Memory B cell (primary cell): ENCODE data around the gene IGFBP1.

Experiments used
- ATAC-seq: fragments of 150-1000 bp; cut with Tn5 transposase; 2 replicates; pipeline ENCODE4 v1.10.0; 2021; ENCODE audit warnings: low read depth, mild to moderate bottlenecking, moderate library complexity
- DNase-seq, 2 donors: peaks; one replicate each; pipeline ENCODE4 v3.0.0; 2022; ENCODE audit warnings: low spot score in 2 of 2
- H3K27ac Mint-ChIP-seq: one replicate; pipeline ENCODE4 v1.8.0; 2022; ENCODE audit warnings: mild to moderate bottlenecking, moderate library complexity, mixed read lengths
- H3K27me3 Mint-ChIP-seq: one replicate; pipeline ENCODE4 v1.8.0; 2022; ENCODE audit warnings: mixed read lengths
- H3K36me3 Mint-ChIP-seq: one replicate; pipeline ENCODE4 v1.8.0; 2022; ENCODE audit warnings: mild to moderate bottlenecking, mixed read lengths
- H3K4me1 Mint-ChIP-seq: one replicate; pipeline ENCODE4 v1.8.0; 2022; ENCODE audit warnings: mixed read lengths
- H3K4me3 Mint-ChIP-seq: one replicate; pipeline ENCODE4 v1.8.0; 2022; ENCODE audit warnings: mild to moderate bottlenecking, moderate library complexity, mixed read lengths
- H3K9me3 Mint-ChIP-seq: one replicate; pipeline ENCODE4 v1.8.0; 2022; ENCODE audit warnings: mixed read lengths

The IGFBP1 gene

GRCh38 chr7:45872116-45873034 is 15.9 kb upstream of the IGFBP1 start:
- H3K9me3 Mint-ChIP-seq, result peaks cover 3% of the 10 kb centered on the region
- DNase-seq (no peak), ATAC-seq (no peak)
- no peaks in the 10 kb centered on the region for H3K4me1 Mint-ChIP-seq
- no peaks in the 10 kb centered on the region for H3K36me3 Mint-ChIP-seq
- H3K27me3 Mint-ChIP-seq, result peaks cover 8% of the 10 kb centered on the region
- H3K27ac Mint-ChIP-seq, result no peak overlapping the region
- H3K4me3 Mint-ChIP-seq, result no peak overlapping the region

GRCh38 chr7:45873035-45873354 is 15.3 kb upstream of the IGFBP1 start, which contains the start of gene CCDC201:
CCDC201 (minus strand) TSS chr7:45873082; CDS start chr7:45873007, 75 bp downstream.
- Mint-ChIP-seq H3K27ac (no peak within 1 kb of the TSS), H3K27me3 (peaks cover 6% of the 10 kb centered on the region), H3K4me1 (no peaks in the 10 kb centered on the region), H3K4me3 (no peak within 1 kb of the TSS), H3K36me3 (no peaks in the 10 kb centered on the region), H3K9me3 (peaks cover 2% of the 10 kb centered on the region)
- no peak for DNase-seq
- no peak for ATAC-seq

- no peak for DNase-seq
- Mint-ChIP-seq H3K9me3 (peaks cover 2% of the 10 kb centered on the region), H3K27me3 (peaks cover 6% of the 10 kb centered on the region), H3K36me3 (no peaks in the 10 kb centered on the region), H3K4me1 (no peaks in the 10 kb centered on the region), H3K4me3 (no peak overlapping the region), H3K27ac (no peak overlapping the region)
- ATAC-seq, result no peak
Measured at GRCh38 chr7:45873355-45873754, 14.9 kb upstream of the IGFBP1 start.

DNA sequence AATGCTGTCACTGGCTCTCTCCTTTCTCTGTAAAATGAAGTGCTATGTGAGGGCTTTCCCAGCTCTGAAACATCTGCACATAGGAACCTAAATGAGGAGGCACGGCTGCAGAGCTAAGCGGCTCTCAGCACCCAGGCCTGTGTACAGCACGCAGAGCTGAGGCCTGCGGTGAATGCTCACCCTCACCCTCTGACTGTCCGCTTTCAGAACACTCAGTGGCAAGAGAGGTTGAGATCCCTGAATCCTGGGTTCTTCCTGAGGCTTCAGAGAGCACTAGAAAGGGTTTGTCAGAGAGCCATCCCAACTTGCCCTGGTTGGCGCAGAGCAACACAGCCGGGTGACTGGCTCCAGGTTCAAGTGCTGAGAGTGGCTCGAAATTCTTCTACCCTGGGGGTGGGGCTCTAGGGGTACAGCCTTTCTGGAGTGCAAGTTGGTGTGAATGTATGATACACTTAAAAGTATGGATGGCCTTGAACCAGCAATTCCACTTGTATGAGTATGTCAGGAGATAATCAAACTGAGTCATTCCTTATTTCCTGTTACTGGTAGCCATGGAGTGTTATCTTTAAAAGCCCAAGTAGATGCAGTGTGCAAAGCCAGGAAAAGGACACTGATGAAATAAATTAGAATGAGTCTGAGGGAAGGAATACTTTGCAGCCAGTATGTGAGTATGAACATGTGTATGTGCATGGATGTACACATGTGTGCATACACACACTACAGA is 13.7 kb upstream of the IGFBP1 start:
- peaks cover 2% of the 10 kb centered on the region for H3K27me3 Mint-ChIP-seq

DNA sequence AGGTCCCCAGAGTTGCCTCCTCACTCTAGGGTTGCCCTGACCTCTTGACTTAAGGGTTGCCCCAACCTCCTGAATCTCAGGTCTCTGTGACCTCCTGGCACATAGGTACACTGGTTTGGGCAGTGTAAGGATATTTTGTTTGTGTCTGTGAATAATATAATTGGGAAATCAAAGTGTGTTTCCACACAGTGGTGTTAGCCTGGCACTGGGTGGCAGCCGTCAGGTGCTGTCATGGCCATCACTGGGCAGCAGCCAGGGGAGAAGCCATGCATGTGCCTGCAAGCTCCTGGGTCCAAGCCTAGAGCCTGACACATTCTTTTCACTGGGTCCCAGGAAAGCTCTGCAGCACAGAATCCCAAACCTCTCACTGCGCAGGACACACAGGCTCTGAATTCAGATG is 11.8 kb upstream of the IGFBP1 start:
- Mint-ChIP-seq H3K27ac (no peak overlapping the region), H3K9me3 (peaks cover 4% of the 10 kb centered on the region), H3K27me3 (peaks cover 2% of the 10 kb centered on the region), H3K36me3 (no peaks in the 10 kb centered on the region), H3K4me1 (no peaks in the 10 kb centered on the region), H3K4me3 (no peak overlapping the region)
- ATAC-seq (no peak), DNase-seq (no peak)

More for the DNA sequence above, 13.7 kb upstream of the IGFBP1 start:
- Mint-ChIP-seq H3K4me3 (no peak overlapping the region), H3K4me1 (no peaks in the 10 kb centered on the region), H3K9me3 (peaks cover 4% of the 10 kb centered on the region), H3K36me3 (no peaks in the 10 kb centered on the region), H3K27ac (no peak overlapping the region)
- no peak for DNase-seq
- no peak for ATAC-seq

GRCh38 chr7:45878457-45879144 is 9.7 kb upstream of the IGFBP1 start:
- peaks cover 5% of the 10 kb centered on the region for H3K27me3 Mint-ChIP-seq
- H3K27ac Mint-ChIP-seq, result no peak overlapping the region
- no peak overlapping the region for H3K4me3 Mint-ChIP-seq
- ATAC-seq, result no peak
- no peak for DNase-seq
- no peaks in the 10 kb centered on the region for H3K36me3 Mint-ChIP-seq
- H3K4me1 Mint-ChIP-seq, result no peaks in the 10 kb centered on the region
- peaks cover 4% of the 10 kb centered on the region for H3K9me3 Mint-ChIP-seq

GRCh38 chr7:45880433-45880860 is 7.8 kb upstream of the IGFBP1 start:
- H3K4me1 Mint-ChIP-seq, result no peaks in the 10 kb centered on the region
- no peak overlapping the region for H3K27ac Mint-ChIP-seq
- H3K9me3 Mint-ChIP-seq, result peaks cover 4% of the 10 kb centered on the region
- ATAC-seq, result no peak
- peaks cover 15% of the 10 kb centered on the region for H3K27me3 Mint-ChIP-seq
- no peak overlapping the region for H3K4me3 Mint-ChIP-seq
- no peak for DNase-seq
- no peaks in the 10 kb centered on the region for H3K36me3 Mint-ChIP-seq

DNA sequence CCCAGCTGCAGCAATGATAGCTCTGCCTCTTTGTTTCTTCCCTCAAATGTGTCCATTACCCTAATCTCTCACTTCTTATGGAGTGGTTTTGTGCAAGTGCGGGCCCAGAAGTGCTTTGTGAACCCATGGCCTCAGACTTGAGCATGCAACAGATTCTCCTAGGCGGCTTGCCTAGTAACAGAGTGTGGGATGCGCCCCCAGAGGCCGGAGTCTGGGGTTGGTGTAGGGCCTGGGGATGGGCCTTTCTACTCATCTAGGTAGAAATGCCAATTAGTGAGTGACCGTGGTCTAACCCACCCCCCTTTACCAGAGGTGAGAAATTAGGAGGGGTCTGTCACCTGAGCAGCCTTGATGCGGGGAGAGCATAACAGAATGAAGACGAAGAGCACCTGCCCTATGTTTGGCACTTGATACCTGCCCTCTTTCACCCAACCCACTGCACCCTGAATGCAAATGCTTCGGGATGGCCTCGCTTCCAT is 7.0 kb upstream of the IGFBP1 start:
- Mint-ChIP-seq H3K27ac (no peak overlapping the region), H3K27me3 (peaks cover 17% of the 10 kb centered on the region)
- no peak for ATAC-seq

GRCh38 chr7:45881759-45882464 is 6.4 kb upstream of the IGFBP1 start:
- DNase-seq (no peak), ATAC-seq (no peak)
- Mint-ChIP-seq H3K27me3 (peaks cover 19% of the 10 kb centered on the region), H3K36me3 (no peaks in the 10 kb centered on the region), H3K4me1 (no peaks in the 10 kb centered on the region), H3K27ac (no peak overlapping the region), H3K4me3 (no peak overlapping the region), H3K9me3 (peaks cover 4% of the 10 kb centered on the region)

More for the DNA sequence above, 7.0 kb upstream of the IGFBP1 start:
- H3K36me3 Mint-ChIP-seq, result no peaks in the 10 kb centered on the region
- H3K4me3 Mint-ChIP-seq, result no peak overlapping the region
- H3K4me1 Mint-ChIP-seq, result no peaks in the 10 kb centered on the region
- H3K9me3 Mint-ChIP-seq, result peaks cover 4% of the 10 kb centered on the region
- DNase-seq, result no peak

- ATAC-seq (no peak), DNase-seq (no peak)
- Mint-ChIP-seq H3K27me3 (peaks cover 22% of the 10 kb centered on the region), H3K27ac (no peak overlapping the region), H3K4me3 (no peak overlapping the region), H3K4me1 (no peaks in the 10 kb centered on the region), H3K36me3 (no peaks in the 10 kb centered on the region), H3K9me3 (peaks cover 2% of the 10 kb centered on the region)
Measured at GRCh38 chr7:45882465-45882810, 5.8 kb upstream of the IGFBP1 start.

- Mint-ChIP-seq H3K36me3 (no peaks in the 10 kb centered on the region), H3K9me3 (peaks cover 2% of the 10 kb centered on the region), H3K4me3 (no peak overlapping the region), H3K27me3 (peaks cover 23% of the 10 kb centered on the region), H3K4me1 (no peaks in the 10 kb centered on the region), H3K27ac (no peak overlapping the region)
- no peak for ATAC-seq
- no peak for DNase-seq
Measured at GRCh38 chr7:45884136-45884535, 4.2 kb upstream of the IGFBP1 start.

GRCh38 chr7:45885264-45885882 is 2.9 kb upstream of the IGFBP1 start:
- Mint-ChIP-seq H3K27me3 (peaks cover 28% of the 10 kb centered on the region), H3K36me3 (no peaks in the 10 kb centered on the region)
- DNase-seq, result no peak

DNA sequence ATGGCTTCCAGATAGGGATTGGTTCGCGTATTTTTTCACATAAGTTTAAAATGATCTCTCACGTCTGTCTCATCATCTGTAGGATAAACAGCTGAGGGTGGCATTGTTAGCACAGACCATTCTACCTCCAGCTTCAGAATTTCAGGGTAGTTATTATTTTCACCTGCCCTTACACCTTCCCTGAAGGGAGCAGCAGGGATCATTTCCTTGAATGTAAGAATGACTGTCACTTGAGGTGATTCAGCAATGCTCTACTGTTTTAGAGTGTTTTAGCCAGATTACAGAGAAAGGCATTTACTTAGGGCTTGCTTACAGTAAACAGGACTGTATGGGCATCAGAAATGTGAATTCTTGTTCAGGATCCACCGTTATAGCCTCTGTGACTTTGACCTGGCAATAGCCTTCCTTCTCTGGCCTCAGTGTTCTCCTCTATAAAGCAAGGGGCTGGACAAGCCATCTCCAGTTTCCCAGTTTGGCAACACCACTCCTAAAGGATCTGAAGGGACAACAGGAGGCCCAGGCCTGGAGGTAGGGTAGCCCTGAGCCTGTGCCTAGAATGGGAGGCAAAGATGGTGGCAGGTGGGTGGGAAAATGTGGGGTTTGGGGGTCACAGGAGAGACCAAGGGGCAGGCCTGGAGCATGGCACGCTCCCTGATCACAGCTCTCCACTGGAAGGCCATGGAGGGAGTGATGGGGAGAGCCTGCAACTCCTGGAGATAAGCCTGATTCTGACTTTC is 1.2 kb upstream of the IGFBP1 start:
- H3K4me3 Mint-ChIP-seq, result no peak overlapping the region
- H3K36me3 Mint-ChIP-seq, result no peaks in the 10 kb centered on the region
- H3K27me3 Mint-ChIP-seq, result peaks cover 28% of the 10 kb centered on the region
- H3K27ac Mint-ChIP-seq, result no peak overlapping the region
- no peak for DNase-seq
- H3K9me3 Mint-ChIP-seq, result no peaks in the 10 kb centered on the region
- no peak for ATAC-seq
- H3K4me1 Mint-ChIP-seq, result no peaks in the 10 kb centered on the region

More at GRCh38 chr7:45885264-45885882, 2.9 kb upstream of the IGFBP1 start:
- H3K4me3 Mint-ChIP-seq, result no peak overlapping the region
- no peak overlapping the region for H3K27ac Mint-ChIP-seq
- no peaks in the 10 kb centered on the region for H3K4me1 Mint-ChIP-seq
- no peaks in the 10 kb centered on the region for H3K9me3 Mint-ChIP-seq
- no peak for ATAC-seq
